GM12872 (cell line): Measurements from ENCODE around the gene DENND1C.

Experiments used
- CTCF ChIP-seq: IDR thresholded peaks from 3 replicates; pipeline ENCODE4 v1.5.1; 2011; ENCODE audit warnings: low read depth, mild to moderate bottlenecking, low read length, moderate library complexity; ENCODE audit not compliant: insufficient read depth

DENND1C gene

DNA sequence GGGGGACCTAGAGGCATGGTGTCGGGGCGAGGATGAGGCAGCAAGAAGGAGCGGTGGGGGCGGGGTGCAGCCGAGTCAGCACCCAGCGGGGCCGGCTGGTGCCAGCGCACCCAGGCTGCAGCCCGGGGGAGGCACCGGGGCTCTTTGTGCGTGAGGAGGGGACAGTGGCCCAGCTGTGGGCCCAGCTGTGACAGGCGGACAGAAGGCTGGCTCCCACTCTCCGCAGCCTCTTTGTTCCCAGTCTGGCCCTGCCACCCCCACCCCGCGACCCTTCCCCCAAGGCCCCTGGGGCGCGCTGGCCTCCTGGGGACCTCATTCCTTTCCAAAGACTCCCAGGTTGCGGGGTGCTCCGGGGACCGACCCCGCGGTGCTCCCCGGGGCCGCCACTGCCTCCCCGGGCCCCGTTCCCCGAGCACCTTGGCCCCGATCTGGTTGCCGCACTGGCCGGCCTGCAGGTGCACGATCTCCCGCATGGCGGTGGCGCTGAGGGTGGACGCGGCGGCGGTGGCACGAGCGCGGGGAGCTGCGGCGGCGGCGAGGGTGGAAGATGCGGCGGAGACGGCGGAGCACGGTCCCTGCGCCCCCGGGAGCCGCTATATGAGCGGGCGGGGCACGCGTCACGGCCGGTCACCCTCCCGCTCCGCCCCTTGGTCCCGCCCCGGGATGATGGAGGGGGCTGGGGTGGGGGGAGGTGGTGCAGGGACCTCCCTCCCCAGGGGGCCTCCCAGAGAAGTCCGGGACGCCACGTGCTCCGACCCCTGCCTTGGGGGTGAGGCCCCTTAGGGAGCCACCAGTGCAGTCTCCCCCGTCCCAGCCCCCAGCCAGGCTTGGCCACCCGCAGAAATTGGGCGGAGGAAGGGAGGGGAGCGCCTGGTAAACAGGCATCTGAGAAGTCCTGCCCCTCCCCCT, 20.4 kb upstream of the DENND1C start, which contains the start of gene TUBB4A:
TSS of gene TUBB4A (minus strand) at position 570 of the 909 bp plus-strand sequence. CDS start at position 473, 97 bp downstream.
- no peak for TF ChIP-seq CTCF

- TF ChIP-seq CTCF, result no peak
These were observed 19.5 kb upstream of the DENND1C start for GRCh38 chr19:6500837-6501739.

DNA sequence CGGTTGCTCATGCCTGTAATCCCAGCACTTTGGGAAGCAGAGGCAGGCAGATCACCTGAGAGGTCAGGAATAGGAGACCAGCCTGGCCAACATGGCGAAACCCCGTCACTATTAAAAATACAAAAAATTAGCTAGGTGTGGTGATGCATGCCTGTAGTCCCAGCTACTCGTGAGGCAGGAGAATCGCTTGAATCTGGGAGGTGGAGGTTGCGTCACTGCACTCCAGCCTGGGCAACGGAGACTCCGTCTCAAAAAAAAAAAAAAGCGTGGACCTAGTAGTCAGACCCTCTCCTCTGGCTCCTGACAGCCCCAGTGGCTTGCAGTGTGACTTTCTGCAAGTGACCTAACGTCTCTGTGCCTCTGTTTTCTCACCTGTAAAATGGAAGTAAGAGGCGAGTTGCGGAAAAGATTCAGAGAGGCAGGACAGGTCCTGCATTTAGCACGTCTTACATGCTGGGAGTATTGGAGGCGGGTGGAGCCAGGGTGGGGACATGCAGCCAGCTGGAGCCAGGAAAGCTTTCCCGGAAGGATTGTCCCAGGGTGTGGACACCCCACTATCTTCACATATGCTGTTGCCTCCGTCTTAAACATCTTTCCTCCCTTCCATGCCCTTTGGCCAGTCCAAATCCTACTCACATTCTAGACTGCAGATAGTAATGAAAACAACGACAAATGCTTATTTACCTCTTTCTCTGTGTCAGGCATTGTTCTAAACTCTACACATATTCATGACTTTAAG, 17.6 kb upstream of the DENND1C start:
- no peak for TF ChIP-seq CTCF

GRCh38 chr19:6498294-6499036, 16.9 kb upstream of the DENND1C start:
- TF ChIP-seq CTCF, result no peak

GRCh38 chr19:6495947-6496346, 14.4 kb upstream of the DENND1C start:
- no peak for TF ChIP-seq CTCF

- TF ChIP-seq CTCF, result no peak
These were observed 12.9 kb upstream of the DENND1C start for GRCh38 chr19:6494438-6495036.
